Globus pallidus (tissue), 1 donor: Measurements from ENCODE around the gene SYNE3.

Experiments used
- DNase-seq: peaks from one replicate; pipeline ENCODE4 v3.0.0-alpha.2; 2015; ENCODE audit warnings: low spot score

Gene SYNE3

DNA sequence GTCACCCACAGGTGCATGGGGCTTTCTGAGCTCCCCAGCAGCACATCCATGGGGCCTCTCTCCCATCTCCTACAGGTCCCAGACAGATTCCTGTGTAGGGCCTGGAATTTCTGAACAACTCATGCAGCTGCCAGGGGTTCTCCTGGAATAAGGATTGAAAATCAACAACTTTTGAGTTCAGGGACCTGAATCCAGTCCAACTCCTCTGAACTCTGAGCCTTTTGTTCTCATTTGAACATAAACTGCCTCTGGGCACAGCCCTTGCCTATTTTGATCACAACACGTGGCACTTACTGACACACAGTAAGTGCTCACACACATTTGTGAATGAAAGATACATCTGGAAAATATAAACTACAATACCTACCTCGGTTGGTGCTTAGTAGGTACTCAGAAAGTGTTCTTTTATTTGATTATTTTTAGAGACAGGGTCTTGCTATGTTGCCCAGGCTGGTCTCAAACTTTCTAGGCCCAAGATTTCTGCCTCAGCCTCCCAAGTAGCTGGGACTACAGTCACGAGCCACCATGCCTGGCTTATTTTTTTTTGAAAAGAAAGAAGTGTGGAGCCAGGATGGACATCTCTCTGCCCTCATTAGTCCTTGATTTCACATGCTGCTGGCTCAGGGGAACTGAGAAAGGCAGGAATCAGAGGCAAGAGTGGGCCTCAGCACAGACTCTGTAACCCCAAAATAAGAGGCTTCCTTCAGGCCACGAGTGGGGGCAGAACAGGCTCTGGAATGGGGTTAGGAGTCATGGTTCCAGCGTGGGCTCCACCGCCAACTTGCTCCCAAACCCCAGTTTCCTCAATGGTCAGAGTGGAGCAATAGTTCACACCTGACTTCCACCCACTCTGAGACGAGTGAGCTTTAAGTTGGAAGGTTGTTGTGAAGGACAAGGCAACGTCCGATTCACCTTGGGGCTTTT lies 27.0 kb downstream of the SYNE3 start:
- DNase-seq = no peak

GRCh38 chr14:95488376-95489213 lies 27.9 kb downstream of the SYNE3 start:
- peak; percentile 73 for DNase-seq

GRCh38 chr14:95487669-95488084 lies 28.8 kb downstream of the SYNE3 start:
- no peak for DNase-seq

DNA sequence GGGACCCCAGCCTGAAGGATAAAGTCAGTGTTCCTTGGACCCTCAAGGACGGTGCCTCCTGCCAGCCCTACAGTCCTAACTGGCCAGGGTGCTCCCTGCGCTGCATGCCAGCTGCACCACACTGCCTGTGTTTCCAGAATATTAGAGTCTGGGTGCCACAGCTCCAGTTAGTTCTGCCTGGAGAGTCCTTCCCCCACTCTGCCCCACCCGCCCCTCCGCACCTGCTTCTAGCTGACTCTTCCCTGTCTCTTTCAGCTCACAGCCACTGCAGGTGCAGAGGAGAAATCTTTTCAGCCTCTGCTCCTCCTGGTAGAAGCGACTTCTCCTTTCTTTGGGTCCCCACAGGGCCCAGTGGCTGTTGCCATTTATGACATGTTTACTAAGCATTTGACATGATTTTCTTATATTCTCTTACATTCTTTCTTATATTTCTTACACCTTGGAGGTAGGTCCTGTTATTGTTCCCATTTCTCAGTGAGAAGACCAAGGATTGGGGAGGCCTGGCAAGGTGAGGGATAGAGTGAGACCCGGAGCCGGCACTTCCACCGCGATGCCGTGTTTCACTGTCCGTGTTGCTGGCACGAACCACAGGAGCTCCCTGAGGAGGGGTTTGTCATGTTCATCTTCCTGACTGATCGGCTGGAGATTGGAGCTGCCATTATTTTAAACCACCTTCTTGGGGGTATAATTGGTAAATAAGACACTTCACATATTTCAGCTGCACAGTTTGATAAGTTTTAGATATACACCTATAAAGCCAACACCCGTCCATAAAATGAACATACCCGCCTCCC lies 29.4 kb downstream of the SYNE3 start:
- DNase-seq = no peak

- DNase-seq = no peak
These were observed 31.1 kb downstream of the SYNE3 start for GRCh38 chr14:95485222-95485819.

DNA sequence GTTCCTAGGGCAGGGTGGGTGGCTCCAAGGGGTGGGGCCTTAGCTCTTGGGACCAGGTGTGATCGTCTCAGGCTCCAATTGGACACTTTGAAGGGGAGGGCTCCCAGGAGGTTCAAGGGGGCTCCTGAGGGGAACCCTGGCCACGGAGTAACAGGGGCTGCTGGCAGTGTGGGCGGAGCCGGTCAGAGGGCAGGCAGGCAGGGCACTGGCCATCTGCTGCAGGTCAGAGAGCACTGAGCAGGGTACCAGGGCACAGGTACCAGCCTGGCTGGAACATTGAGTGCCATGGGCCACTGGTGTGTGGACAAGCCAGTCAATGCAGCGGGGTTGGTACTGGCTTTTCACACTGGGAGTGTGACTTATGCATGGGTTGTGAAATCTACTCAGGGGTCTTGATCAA lies 32.2 kb downstream of the SYNE3 start:
- no peak for DNase-seq

GRCh38 chr14:95483309-95484165 lies 32.9 kb downstream of the SYNE3 start:
- no peak for DNase-seq

- DNase-seq = no peak
These were observed 33.7 kb downstream of the SYNE3 start for GRCh38 chr14:95482627-95483308.

- DNase-seq = no peak
These were observed 34.9 kb downstream of the SYNE3 start for GRCh38 chr14:95481391-95482022.

GRCh38 chr14:95480887-95481226 lies 35.6 kb downstream of the SYNE3 start:
- no peak for DNase-seq

DNA sequence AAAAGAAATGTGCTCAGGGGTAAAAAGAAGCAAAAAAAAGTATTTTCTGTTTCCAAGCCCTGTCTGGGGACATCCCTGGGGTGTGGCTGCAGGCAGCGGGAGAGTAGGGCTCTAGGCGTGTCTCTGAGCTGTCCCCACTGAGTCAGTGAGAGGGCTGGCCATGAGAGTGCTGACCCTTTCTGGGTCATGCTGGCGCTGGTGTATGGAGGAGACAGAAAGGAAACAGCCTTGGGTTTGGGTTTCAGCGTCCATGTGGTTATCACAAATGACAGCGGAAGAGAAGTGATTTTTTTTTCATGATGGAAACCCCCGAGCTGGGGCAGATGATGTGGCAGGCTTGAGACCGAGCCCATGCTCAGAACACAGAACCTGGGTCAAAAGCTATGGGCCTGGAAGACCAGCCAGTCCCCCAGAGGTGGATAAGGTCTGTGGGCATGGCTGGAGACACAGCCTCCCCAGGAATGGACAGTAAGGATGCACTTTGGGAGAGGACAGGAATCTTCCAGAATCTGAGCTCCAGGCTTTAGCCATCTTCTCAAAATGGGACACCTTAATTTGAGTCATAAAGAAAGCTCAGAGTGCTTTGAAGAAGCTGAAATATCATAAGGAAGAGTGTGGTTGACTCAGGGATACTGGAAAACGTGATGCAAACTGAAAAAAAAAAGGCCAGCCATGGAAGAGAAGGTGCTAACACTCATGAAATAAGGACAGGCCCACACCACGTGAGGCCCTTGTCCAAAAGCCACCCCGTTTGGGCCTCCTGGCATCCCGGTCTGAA lies 36.2 kb downstream of the SYNE3 start:
- no peak for DNase-seq

DNA sequence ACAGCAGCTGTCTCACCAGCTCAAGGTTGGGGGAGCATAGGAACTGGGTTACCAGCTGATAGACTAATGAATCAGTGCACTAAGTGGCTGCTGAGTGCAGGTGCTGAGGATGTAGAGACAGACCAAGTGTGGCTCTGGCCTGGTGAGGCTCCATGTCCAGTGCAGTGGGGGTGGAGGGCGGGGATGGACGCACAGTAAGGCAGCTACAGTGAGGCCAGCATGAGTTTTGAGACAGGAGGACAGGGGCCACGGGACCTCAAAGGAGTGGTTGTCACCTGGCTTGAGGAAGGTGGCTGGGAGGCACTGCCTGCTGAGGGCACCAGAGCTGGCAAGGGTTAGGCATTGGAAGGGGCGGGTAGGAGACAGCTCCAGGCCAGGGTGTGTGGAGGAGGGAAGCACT lies 37.0 kb downstream of the SYNE3 start:
- no peak for DNase-seq

- no peak for DNase-seq
These were observed 37.6 kb downstream of the SYNE3 start for GRCh38 chr14:95478818-95479217.

GRCh38 chr14:95478309-95478708 lies 38.1 kb downstream of the SYNE3 start:
- DNase-seq = no peak

DNA sequence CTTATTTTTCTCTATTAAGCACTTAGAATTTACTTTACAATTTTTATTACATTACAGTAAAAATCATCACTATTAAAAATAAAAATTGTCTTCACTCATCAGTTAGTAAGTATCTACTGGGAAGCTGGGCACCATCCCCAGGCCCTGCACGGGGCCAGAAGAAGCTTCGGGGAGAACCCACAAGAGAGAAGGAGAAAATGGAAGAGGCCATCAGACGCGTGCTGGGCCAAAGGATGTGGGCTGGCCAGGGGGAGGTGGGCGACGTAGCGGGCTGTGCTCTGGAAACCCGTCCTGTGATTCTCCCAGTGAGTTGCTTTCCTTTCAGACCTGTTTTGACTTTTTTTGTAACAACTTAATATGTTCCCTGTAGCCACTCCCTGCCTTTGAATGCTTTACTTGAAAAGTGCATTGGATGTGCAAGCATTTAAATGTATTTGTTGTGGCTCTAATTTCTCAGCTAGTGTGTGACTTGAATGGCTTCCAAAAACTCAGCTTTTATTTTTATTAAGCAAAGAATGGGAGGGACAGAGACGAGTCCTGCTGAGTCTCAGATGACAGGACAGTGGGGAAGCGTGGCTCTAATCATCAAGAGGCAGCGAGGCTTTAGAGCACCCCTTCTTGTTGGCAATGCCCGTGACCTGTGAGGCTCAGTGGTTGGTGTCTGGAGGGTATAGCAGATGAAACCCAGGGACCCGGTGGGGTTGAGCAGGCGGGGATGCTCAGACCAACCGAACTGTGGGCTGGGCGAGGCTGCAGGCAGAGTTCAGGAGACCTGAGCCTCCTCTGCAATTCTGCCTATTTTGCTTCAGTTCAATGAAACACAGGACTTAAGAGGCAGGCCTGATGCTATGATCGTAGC lies 38.8 kb downstream of the SYNE3 start:
- no peak for DNase-seq

DNA sequence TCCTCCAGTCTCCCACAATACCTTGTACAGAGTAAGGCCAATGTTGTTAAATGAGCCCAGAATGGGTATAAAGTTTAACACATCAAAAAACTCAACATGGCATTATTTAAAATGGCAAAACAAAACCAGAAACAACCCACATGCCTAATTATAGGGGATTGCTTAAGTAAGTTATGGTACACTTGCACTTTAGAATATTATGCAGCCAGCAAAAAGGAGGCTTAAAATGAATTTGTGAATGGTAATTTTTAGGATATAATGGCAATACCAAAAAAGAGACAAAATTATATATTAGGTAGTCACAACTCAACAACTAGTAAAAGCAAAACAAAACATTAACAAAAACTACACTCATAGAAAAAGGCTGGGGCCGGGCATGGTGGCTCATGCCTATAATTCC lies 39.7 kb downstream of the SYNE3 start:
- no peak for DNase-seq

GRCh38 chr14:95475540-95476240 lies 40.8 kb downstream of the SYNE3 start:
- no peak for DNase-seq
